HT-29 (cell line): ENCODE data around the gene MYPN. TPM values are rescaled to one million over a fixed set of nuclear protein-coding genes. Genes with fewer than 3 reads are reported as not detected.
A peak's percentile ranks its signal among the peaks of the same experiment; 100 is the strongest.
"Not testable (repeated sequence)": the region's sequence is repeated elsewhere in the genome, so short reads cannot be mapped to it uniquely, and the experiment has no call there.

Experiments
- DNase-seq: peaks from one replicate; pipeline ENCODE4 v3.0.0-alpha.2; 2015; ENCODE audit warnings: low spot score
- total RNA-seq: library from RNA; depleted of rRNA; stranded (reverse); fragments of >200 nt; shearing (Covaris generic); gene quantifications from 2 replicates; pipeline ENCODE4 v1.2.3, GENCODE V29; 2014

MYPN gene
- total RNA-seq, 1 experiment from 2014 or later: not detected

- DNase-seq: no peak
These were observed 23.1 kb downstream of the MYPN start for GRCh38 chr10:68132391-68132790.

GRCh38 chr10:68133523-68133922 lies 24.2 kb downstream of the MYPN start:
- no peak for DNase-seq

GRCh38 chr10:68135362-68135761 lies 26.1 kb downstream of the MYPN start:
- DNase-seq: no peak

- DNase-seq: peak; percentile 75
These were observed 26.9 kb downstream of the MYPN start for GRCh38 chr10:68135922-68136792.

- no peak for DNase-seq
These were observed 27.9 kb downstream of the MYPN start for GRCh38 chr10:68137171-68137570.

- no peak for DNase-seq
These were observed 29.2 kb downstream of the MYPN start for GRCh38 chr10:68138526-68138925.

- no peak for DNase-seq
These were observed 30.4 kb downstream of the MYPN start for GRCh38 chr10:68139448-68140272.

- no peak for DNase-seq
These were observed 33.5 kb downstream of the MYPN start for GRCh38 chr10:68142761-68143160.

GRCh38 chr10:68144709-68145108 lies 35.4 kb downstream of the MYPN start:
- no peak for DNase-seq

GRCh38 chr10:68145705-68146104 lies 36.4 kb downstream of the MYPN start:
- DNase-seq: no peak

GRCh38 chr10:68146133-68146532 lies 36.8 kb downstream of the MYPN start:
- no peak for DNase-seq

GRCh38 chr10:68151453-68151852 lies 42.2 kb downstream of the MYPN start:
- no peak for DNase-seq

GRCh38 chr10:68153473-68154210 lies 44.4 kb downstream of the MYPN start:
- peak; percentile 92 for DNase-seq

- no peak for DNase-seq
These were observed 44.9 kb downstream of the MYPN start for GRCh38 chr10:68154211-68154497.

GRCh38 chr10:68155615-68156210 lies 46.4 kb downstream of the MYPN start:
- no peak for DNase-seq

- peak; percentile 87 for DNase-seq
These were observed 47.3 kb downstream of the MYPN start for GRCh38 chr10:68156373-68157185.

- not testable (repeated sequence) for DNase-seq
These were observed 48.2 kb downstream of the MYPN start for GRCh38 chr10:68157522-68157921.

GRCh38 chr10:68158031-68158430 lies 48.7 kb downstream of the MYPN start:
- no peak for DNase-seq

- peak; percentile 27 for DNase-seq
These were observed 54.4 kb downstream of the MYPN start for GRCh38 chr10:68163735-68164134.

GRCh38 chr10:68165643-68166042 lies 56.4 kb downstream of the MYPN start:
- no peak for DNase-seq
